Measurements from ENCODE around the gene XPC. TPM values are rescaled to one million over a fixed set of nuclear protein-coding genes. Genes with fewer than 3 reads are reported as not detected.
A peak's percentile ranks its signal among the peaks of the same experiment; 100 is the strongest.

Gene XPC
- total RNA-seq, 3 donors from 2014 or later (not counting 1 experiment from before 2014, with no cell fraction given), result 45.5 to 62.1 (median 50.0) TPM

DNA sequence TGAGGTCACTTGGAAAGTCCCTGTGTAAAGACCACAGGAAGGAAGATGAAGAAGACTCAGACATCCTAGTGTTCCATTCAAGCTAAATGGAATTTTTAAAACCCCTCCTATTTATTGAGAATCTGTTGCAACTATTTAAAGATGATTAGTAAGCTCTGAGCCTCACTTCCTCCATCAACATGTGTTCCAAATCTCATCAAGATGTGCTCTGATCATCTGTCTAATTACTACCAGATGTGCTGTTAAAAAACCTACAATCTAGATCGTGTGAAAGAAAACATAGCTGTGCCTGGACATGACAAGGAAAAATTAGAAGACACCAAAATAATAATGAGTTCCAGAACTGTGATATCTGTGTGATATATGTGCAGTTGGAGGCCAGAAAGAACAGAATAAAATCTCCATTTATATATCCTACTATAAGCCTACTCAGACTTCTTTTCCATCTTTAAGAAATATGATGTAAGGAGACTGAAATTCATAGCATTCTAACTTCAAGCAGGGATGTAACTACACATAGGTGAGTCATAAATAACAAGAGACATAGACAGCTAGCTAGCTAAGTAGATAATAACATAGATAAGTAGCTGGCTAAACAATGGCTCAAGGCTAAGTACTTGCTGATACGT, 7.8 kb downstream of the XPC start:
- Histone ChIP-seq H3K36me3 (ENCODE audit: control insufficient read depth, insufficient read depth, low read length) (peaks cover 73% of the 10 kb centered on the region), H3K4me3 (ENCODE audit: low read length) (no peak overlapping the region), H3K9me3 (ENCODE audit: control insufficient read depth, insufficient read depth, low read length) (no peaks in the 10 kb centered on the region), H3K27me3 (ENCODE audit: control insufficient read depth, insufficient read depth, low read length) (no peaks in the 10 kb centered on the region), H3K4me1 (ENCODE audit: control insufficient read depth, insufficient read depth, low read length) (peaks cover 8% of the 10 kb centered on the region), H3K27ac (ENCODE audit: low read length) (no peak overlapping the region)
- no peak overlapping the region for H3K4me3 Mint-ChIP-seq
- TF ChIP-seq, protein P1, sequence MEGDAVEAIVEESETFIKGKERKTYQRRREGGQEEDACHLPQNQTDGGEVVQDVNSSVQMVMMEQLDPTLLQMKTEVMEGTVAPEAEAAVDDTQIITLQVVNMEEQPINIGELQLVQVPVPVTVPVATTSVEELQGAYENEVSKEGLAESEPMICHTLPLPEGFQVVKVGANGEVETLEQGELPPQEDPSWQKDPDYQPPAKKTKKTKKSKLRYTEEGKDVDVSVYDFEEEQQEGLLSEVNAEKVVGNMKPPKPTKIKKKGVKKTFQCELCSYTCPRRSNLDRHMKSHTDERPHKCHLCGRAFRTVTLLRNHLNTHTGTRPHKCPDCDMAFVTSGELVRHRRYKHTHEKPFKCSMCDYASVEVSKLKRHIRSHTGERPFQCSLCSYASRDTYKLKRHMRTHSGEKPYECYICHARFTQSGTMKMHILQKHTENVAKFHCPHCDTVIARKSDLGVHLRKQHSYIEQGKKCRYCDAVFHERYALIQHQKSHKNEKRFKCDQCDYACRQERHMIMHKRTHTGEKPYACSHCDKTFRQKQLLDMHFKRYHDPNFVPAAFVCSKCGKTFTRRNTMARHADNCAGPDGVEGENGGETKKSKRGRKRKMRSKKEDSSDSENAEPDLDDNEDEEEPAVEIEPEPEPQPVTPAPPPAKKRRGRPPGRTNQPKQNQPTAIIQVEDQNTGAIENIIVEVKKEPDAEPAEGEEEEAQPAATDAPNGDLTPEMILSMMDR (IDR thresholded peaks at IDR 0.05), result no peak
- DNase-seq (no peak), ATAC-seq (no peak)
- H3K27ac Mint-ChIP-seq, result peak overlapping the region in 1 of 2 donors; percentile 44
- H3K27me3 Mint-ChIP-seq (ENCODE audit: low read depth in 2 of 2), result no peaks in the 10 kb centered on the region
- peaks cover 28 to 30% of the 10 kb centered on the region in 2 donors for H3K4me1 Mint-ChIP-seq
- intact Hi-C loops (cut with micrococcal nuclease), result no loop called here
- peaks cover 50% of the 10 kb centered on the region for H3K36me3 Mint-ChIP-seq
- WGBS (ENCODE audit: insufficient coverage), result no CpG with 5 or more reads among the region's 2 CpGs
- no peaks in the 10 kb centered on the region for H3K9me3 Mint-ChIP-seq

DNA sequence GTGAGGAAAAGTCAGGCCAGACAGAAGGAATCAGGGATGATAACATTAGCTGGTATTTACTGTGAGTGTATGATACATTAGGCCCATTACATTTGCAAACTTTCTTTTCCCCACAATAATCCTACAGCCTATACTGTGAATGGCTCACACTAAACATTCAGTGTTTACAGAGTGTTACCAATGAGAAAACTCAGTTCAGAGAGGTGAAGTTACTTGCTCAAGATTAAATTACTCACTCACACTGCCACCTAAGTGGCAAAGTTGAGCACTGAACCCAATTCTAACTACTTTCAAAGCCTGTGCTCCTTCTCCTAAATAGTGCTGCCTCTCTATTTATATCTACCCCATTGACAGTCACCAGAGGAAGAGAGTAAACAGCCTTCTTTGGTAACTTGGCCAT, 8.5 kb downstream of the XPC start:
- no peaks in the 10 kb centered on the region for H3K27me3 Mint-ChIP-seq (ENCODE audit: low read depth in 2 of 2)
- H3K27ac Mint-ChIP-seq, result peak overlapping the region in 1 of 2 donors; percentile 44
- H3K36me3 Mint-ChIP-seq, result peaks cover 50% of the 10 kb centered on the region

DNA sequence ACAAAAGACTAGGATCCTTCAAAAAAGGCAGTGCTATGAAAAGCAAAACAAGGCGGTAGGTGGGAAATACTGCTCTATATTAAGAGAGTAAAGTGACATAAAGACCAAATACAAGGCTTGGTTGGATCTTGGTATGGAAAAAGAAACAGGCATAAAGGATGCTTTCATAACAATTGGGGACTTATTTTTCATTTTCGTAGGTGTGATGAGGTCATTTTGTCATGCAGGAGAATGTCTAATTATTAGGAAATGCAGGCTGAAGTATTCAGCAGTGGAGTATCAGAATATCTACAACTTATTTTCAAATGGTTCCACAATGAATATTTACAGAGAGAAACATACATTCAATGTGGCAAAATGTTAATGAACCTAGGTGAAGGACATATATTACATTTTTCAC, 9.0 kb downstream of the XPC start:
- 100% methylated on average over 1 of the region's 2 CpGs for WGBS (ENCODE audit: insufficient coverage)
- no peak overlapping the region for H3K4me3 ChIP-seq (ENCODE audit: low read length)
- ATAC-seq (no peak), DNase-seq (no peak)
- H3K27me3 Mint-ChIP-seq (ENCODE audit: low read depth in 2 of 2), result no peaks in the 10 kb centered on the region
- H3K27ac Mint-ChIP-seq, result no peak overlapping the region
- no peaks in the 10 kb centered on the region for H3K9me3 ChIP-seq (ENCODE audit: control insufficient read depth, insufficient read depth, low read length)
- TF ChIP-seq, protein P1 (IDR thresholded peaks at IDR 0.05), result no peak
- H3K9me3 Mint-ChIP-seq, result no peaks in the 10 kb centered on the region
- no peaks in the 10 kb centered on the region for H3K27me3 ChIP-seq (ENCODE audit: control insufficient read depth, insufficient read depth, low read length)
- H3K4me3 Mint-ChIP-seq, result no peak overlapping the region
- no peak overlapping the region for H3K27ac ChIP-seq (ENCODE audit: low read length)
- no peaks in the 10 kb centered on the region for H3K4me1 ChIP-seq (ENCODE audit: control insufficient read depth, insufficient read depth, low read length)
- peaks cover 86% of the 10 kb centered on the region for H3K36me3 ChIP-seq (ENCODE audit: control insufficient read depth, insufficient read depth, low read length)
- intact Hi-C loops (cut with micrococcal nuclease), result no loop called here
- peaks cover 16 to 18% of the 10 kb centered on the region in 2 donors for H3K4me1 Mint-ChIP-seq
- H3K36me3 Mint-ChIP-seq, result peaks cover 50% of the 10 kb centered on the region

More for the DNA sequence above, 8.5 kb downstream of the XPC start:
- no peak overlapping the region for H3K4me3 Mint-ChIP-seq
- no peaks in the 10 kb centered on the region for H3K9me3 Mint-ChIP-seq
- Histone ChIP-seq H3K4me1 (ENCODE audit: control insufficient read depth, insufficient read depth, low read length) (peaks cover 2% of the 10 kb centered on the region), H3K9me3 (ENCODE audit: control insufficient read depth, insufficient read depth, low read length) (no peaks in the 10 kb centered on the region), H3K4me3 (ENCODE audit: low read length) (no peak overlapping the region), H3K36me3 (ENCODE audit: control insufficient read depth, insufficient read depth, low read length) (peaks cover 81% of the 10 kb centered on the region), H3K27ac (ENCODE audit: low read length) (no peak overlapping the region), H3K27me3 (ENCODE audit: control insufficient read depth, insufficient read depth, low read length) (no peaks in the 10 kb centered on the region)
- TF ChIP-seq, protein P1 (IDR thresholded peaks at IDR 0.05), result no peak
- H3K4me1 Mint-ChIP-seq, result peaks cover 20 to 22% of the 10 kb centered on the region in 2 donors
- ATAC-seq, result no peak
- DNase-seq, result no peak
- intact Hi-C loops (cut with micrococcal nuclease), result no loop called here

Data from natural killer cell (primary cell).